Activated CD8-positive, alpha-beta memory T cell treated with anti-CD3 and anti-CD28 coated beads, Interleukin-2, amount 50 U/mL, for 1 hour (primary cell): ENCODE data around the gene NWD2.

Experiments used
- DNase-seq: peaks from one replicate; pipeline ENCODE4 v3.0.0-alpha.2; 2020; ENCODE audit errors: extremely low read depth

The NWD2 gene

DNA sequence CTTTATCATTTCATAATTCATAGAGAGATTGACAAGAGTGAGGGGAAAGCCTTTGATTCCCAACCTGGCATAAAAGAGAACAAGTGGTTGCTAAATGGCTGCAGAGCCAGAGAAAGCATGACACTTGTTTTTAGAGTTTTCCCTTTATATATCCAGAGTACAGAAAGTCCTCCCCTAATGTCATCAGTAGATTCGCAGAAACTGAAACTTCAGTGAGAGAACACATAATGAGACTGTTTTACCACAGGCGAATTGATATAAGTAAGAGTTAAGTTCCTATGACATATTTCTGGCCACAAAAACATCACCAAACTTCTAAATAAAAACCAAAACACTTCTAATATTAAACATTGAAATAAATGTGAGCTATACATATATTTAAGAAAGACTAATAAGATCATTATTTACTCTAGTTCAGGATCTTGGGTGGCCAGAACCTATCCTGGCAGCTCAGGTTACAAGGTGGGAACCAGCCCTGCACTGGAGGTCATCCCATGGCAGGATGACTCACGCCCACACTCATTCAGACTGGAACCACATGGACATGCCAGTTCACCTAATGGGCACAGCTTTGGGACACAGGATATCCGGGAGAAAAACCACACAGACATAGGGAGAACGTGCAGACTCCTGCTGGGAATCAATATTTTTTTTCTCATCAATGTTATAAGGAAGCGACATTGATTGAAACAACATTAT, 35.5 kb downstream of the NWD2 start:
- DNase-seq = no peak

DNA sequence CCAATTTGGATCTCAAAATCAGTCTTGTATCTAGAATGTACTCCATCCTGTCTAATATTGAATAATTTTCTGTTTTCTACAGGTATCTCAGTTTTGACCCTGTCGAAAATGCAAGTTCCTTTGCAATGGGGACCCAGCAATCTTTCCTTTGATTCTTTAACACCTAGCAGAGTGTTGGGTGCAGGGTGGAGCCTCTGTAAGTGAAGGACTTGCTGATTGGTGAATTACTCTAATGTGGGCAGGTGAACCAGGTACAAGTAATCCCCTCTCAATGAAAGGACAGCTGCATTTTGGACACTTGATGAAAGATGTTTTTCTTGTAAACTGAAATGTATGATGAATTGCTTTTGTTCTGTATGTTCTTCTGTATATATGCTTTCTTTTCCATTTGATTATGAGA, 54.9 kb downstream of the NWD2 start:
- DNase-seq = no peak

DNA sequence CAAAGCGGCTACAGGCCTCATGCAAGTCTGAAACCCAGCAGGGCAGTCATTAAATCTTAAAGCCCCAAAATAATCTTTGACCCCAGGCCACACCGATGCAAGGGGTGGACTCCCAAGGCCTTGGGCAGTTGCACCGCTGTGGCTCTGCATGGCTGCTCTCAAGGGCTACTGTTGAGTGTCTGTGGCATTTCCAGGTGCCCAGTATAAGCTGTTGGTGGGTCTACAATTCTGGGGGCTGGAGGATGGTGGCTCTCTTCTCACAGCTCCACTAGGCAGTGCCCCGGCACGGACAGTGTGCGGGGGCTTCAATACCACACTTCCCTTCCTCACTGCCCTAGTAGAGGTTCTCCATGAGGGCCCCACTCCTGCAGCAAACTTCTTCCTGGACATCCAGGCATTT, 60.1 kb downstream of the NWD2 start:
- no peak for DNase-seq

DNA sequence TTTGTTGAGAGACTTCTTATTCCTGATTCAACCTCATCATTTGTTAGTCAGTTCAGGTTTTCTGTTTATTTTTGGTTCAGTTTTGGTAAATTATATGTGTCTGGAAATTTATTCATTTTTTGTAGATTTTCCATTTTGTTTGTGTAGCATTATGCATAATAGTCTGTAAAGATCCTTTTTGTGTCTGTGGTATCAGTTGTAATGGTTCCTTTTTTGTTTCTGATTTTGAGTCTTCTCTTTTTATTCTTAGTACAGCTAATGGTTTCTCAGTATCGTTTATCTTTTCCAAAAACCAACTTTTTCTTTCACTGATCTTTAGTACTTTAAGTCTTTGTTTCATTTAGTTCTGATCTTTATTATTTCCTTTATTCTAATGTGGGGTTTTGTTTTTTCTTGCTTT, 61.4 kb downstream of the NWD2 start:
- no peak for DNase-seq

DNA sequence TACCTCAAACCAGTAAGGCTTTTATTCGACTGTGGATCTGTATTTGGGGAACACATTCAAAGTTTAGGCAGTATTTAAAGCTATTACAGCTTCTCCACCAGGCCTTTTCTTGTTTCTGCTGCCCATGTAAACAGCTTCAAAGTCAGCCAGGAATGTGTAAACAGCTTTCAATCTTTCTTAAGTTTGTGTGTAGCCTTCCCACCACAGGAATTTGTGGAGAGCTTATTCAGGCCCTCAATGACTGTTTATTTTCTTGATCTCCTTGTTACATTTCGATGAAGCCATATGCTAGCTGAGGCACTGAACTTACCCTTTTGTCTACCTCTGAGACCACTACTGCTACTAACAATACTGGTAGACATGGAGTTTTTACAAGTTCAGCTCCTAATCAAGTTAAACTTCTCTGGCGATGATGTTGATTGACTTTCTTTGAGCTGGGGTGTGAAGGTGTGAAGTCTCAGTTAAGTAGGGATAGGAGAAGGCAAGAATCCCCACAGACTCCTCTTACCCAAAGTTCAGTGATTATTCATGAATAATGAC, 72.6 kb downstream of the NWD2 start:
- no peak for DNase-seq

DNA sequence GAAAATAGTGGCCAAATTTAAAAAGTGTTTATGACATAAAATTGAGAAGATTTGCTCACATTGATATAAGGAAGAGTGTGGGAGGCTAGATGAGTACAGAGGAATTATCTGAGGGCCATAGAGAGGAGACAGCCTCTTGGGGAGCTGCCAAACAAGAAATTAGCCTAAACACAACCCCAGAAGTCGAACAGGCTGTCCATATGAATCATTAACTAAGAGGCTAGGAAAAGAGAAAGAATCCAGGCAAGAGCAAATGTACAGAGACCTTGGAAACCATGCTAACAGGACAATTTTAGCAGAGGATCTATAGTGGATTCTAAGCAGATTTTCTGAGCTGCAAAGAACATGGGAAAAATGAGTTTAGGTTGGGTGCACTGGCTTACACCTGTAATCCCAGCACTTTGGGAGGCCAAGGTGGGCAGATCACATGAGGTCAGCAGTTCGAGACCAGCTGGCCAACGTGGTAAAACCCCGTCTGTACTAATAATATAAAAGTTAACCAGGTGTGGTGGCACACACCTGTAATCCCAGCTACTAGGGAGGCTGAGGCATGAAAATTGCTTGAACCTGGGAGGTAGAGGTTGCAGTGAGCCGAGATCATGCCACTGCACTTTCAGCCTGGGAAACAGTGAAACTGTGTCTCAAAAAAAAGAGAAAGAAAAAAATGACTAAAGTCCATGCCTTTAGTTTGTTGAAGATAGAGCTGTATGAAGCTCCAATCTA, 76.1 kb downstream of the NWD2 start:
- no peak for DNase-seq

DNA sequence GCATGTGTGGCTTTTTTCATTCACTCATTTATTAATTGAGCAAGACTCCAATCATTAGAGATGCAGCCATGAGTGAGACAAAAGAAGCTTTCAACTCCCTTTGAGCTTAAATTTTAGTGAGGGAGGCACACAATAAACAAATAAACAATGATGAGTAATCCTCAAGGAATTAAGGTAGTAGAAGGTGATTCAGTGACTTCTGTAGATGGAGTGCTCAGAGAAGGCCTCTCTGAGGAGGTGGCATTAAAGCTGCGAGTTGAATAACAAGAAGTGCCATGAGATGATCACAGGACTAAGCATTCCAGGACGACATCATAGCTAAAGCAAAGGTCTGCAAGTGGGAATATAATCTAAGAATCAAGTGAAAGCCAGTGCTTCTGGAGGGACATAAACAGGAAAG, 77.6 kb downstream of the NWD2 start:
- DNase-seq = no peak

DNA sequence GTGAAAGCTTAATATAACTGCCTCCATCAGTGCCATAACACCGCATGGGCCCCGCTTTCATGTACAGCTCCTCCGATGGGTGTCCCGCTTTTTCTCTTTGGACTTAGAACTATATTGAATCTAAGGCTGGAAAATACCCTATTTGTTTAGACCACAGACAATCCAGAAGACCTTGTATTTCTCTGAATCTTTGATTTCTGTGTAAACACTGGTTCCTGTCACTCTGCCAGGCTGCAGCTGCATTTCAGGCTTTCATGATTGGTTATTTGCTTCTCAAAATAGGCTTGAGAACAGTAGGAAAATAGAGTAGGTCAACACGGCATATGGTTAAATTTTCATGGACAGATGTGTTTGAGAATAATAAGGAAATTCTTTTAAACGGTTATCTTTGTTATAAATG, 80.0 kb downstream of the NWD2 start:
- DNase-seq = no peak

DNA sequence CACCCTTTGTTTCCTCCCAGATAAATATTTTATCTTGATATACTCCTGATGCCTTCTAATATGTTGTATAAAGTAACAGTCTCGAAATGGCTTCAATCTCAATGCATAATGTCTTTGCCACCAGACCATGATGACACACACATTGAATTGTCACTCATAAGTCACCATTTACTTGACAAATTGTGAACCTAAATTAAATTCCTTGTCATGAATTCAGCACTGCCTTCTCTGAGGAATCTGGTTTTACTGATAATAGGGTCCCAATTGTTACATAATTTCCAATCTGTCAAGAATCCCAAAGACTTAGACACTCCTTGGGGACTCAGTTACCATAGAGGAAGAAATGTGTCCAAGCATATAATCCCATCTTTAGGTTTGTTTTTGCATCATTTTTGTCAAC, 82.3 kb downstream of the NWD2 start:
- no peak for DNase-seq

DNA sequence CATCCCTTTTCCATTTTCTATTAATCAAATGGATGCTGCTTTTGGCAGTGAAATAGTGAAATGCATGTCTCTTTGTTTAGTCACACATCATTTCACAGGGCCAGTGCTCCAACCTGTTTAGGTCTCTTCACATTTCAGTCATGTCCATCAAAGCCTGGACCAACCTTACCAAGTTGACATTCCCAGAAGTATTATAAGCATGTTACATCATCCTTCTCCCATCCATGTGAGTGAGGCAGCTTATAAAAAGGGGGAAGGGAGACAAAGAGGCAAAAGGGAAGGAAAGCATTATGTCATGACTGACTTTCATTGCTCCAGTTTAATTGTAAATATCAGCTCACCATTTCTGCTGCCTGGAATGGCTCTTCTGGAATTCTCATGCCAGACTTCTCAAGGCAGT, 94.4 kb downstream of the NWD2 start:
- DNase-seq = no peak

DNA sequence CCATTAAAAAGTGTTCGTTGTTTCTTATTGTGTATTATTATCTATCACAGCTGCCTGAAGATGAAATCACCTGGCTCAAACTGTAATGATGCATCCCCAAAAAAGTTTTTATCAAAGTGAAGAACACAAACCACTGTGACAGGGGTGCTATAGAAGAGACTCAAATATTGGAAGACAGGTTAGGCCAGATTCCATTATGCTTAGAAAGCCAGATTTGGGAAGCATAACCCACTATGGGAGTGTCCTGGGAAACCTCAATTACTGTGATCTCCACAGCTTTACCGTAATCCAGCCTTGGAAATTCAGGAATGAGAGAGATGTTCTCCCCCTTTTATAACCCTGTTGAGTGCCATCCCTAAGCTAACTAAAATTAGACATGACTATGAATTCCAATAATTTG, 114.2 kb downstream of the NWD2 start:
- DNase-seq = no peak

DNA sequence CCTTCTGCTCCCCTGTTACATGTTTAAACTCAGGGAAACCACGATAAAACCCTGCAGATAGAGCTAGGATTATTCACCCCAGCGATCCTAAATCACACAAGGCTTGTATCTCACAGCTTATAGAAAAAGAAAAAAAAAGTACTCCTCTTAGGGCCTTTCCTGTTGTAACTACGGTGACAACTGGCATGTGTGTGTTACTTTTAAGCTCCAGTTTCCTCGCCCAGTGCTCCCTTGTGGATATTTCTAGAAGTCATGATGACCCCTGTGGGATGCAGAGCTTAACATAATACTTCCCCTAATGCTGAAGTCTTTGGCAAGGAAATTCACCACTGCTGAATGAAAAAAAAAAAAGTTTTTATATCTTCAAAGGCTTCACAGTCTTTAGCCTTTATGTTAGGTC, 114.7 kb downstream of the NWD2 start:
- DNase-seq = no peak

DNA sequence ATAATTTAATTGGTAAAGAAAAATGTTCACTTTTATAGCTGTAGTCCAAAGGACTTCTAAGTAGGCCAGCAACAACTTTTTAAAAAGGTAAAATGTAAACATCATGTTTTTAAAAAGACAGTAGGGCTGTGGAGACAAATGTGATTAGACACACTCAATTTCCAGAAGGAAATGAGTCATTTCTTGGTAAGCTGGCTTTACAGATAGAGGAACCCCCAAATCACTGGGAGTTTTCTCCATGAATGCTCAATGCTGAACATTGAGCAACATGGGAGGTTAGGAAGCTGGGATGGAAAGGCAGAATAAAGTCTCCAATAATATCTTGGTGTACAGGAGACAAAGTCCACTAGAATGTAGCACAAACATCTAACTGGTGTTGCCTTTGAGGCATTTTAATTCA, 121.3 kb downstream of the NWD2 start:
- DNase-seq = no peak

DNA sequence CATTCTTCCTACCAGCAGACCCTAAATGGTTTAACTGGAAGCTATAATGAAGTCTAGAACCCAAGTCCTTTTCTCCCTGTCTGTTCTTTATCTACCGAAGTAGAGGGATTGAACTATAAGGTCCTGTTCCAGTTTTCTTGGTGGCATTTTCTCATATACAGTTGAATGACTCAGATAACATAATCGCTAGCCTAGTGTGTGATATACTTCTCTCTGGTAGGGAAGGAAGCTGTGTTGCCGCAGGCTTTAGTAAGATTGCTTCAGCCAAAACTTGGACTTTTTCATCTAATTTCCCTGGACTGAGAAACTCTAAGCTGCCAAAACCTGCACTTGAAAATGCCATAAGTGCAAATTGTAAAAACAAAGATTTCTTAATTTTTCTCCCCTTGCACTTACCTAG, 123.4 kb downstream of the NWD2 start:
- DNase-seq = no peak

DNA sequence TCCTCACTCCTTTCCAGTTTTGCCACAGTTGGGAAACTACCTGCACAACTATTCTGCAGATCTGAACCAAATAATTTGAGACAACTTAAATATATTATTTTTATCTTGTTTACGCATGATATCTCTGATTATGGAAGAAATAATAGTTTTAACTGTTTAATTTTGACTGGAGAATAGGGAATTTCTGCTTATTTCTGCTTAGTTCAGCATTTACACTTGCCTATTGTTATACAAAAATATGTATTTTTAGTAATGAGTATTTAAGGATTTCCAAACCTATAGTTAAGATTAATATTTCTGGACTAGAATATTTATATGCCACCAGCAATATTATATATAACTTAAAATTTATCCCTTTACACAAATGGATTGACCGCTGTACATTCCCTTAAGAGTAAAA, 125.5 kb downstream of the NWD2 start:
- DNase-seq = no peak

DNA sequence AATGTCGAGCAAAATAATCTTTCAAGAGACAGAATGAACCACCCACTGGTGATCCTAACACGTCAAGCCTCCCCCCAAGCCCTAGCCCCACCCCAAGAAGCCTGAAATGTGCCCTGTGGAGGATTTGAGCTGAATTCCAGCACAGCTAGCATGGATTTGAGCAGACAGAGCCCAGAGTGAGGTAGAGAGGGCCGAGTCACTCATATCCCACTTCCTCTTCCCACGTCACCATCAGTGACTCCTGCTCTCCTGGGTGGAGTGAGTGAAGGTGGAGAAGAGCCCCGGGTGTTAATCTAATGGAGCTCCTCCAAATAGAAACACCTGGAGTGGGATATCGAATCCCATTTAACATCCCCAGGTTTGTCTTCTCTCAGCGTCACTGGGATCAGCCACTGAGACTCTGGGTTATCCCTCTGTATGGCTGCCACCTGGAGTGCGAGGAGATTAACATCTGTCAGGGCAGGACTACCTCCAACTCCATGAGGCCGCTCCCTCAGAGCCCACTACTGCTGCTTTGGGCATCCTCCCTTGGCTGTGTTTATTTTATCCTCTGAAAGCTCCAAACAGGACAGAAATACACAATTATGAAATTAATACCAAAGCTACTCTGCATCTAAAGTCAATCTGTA, 136.6 kb downstream of the NWD2 start:
- DNase-seq = no peak

DNA sequence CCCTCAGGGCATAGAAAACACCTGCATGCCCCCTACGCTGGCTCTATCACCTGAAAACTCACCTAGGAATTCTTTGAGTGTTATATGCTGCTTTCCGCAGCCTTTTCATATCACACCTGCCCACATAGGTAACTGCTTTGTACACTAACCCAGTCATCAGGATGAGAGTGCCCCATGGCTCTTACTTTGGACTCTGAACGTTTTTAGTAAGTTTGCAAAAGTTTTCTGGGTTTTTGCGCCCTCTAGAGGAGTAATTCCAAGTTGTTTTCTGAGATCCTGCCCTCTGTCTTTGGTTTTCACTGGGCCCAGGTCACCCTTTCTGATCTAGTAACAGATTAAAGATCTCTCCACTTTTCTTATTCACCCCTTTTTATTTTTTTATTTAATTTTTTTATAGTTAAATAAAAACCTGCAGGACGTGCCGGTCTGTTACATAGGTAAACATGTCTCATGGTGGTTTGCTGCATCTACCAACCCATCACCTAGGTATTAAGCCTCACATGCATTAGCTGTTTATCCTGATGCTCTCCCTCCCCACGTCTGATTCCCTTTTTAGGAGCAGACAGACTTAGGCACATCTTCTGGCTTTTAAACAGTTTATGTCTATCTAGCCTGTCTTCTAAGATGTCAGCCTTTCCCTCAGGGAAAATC, 139.2 kb downstream of the NWD2 start:
- DNase-seq = no peak

DNA sequence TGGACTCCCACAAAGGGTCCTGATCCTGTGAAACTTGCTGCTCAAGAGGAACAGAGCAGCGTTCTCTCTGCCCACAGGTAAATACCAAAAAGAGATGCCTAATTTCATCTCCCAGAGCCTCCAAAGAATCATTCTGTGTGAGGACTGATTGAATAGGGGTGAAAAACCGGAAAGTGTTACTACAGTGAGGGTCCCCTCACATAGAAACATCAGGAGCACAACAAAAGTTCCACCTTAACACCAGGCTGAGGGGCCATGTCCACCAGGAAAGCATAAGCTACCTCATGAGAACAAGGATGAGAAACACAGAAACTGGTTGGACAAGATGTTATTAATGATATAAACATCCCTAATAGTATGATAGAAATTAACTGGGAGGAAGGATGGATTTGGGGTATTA, 140.9 kb downstream of the NWD2 start:
- no peak for DNase-seq

DNA sequence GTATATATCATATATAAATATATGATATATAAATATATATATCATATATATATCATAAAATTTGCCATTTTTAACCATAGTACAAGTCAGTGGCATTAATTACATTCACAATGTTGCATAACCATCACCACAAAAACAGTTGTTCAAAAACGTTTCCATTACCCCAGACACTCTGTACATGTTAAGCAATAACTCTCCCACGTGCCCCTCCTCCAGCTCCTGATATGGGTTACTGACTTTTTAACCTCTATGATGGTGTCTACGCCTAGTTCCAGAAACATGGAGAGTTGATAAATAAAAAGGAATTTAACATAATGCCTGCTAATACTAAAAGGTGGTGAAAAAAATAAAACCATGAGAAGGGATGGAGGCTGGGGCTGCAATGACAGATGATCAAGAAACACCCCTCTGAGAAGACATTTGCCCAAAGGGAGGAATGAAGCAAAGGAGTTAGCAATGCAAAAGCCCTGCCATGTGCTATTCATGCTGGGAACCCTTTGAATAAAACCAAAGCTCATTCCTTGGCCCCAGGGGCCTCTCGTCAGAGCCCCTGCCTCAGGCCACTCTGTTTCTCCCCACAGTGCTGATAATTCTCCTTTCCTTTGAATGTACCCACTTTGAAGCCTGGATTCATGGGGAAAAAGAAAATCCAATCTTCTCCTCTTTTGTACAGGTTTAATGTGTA, 144.3 kb downstream of the NWD2 start:
- no peak for DNase-seq

DNA sequence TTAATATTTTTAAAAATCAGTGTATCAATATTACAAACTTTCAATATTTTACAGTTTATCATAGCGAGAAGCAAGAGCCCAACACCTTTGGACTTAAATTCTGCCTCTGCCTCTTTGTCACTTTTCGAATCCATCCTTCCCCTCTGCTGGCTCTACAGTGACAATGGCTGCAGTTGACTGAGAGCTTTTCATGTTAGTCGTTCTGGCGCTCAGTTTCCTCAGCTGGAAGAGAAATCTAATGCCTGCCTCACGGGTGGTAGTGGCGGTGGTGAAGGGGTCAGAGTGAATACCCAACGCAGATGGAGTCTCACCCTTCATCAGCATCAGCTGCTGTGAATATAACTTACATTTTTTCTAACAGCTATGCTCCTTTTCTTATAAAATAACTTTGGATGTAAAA, 144.8 kb downstream of the NWD2 start:
- DNase-seq = no peak

DNA sequence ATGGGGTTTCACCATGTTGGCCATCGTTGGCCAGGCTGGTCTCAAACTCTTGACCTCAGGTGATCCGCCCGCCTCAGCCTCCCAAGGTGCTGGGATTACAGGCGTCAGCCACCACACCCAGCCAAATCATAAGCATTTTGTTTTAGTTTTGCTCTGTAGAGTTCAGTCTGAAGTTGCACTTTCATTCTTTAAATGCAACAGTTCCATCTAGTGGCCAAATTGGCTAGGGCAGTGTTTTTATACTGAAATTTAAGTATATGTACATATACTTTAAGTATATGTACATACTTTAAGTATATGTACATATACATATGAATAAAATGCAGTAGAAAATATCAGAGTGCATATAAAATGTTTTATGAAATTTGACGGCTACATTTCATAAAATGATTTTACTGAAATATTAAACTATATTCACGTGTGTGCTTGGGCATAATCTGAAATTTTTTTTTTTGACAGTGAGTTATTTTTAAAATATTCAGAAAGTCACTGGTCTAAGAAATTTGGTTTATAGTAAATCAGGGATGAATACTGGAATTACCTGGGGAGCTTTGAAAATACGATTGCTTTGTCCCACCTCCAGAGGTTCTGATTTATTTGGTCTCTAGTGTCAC, 145.5 kb downstream of the NWD2 start:
- DNase-seq = no peak
